H9 (cell line): ENCODE measurements around the gene RPL12. TPM values are rescaled to one million over a fixed set of nuclear protein-coding genes. Genes with fewer than 3 reads are reported as not detected.

ENCODE experiments used
- DNase-seq: peaks from one replicate; pipeline ENCODE4 v3.0.0-alpha.2; 2017
- H2AFZ ChIP-seq: one replicate; pipeline ENCODE4 v1.6.1; 2013; ENCODE audit warnings: mild to moderate bottlenecking, low read length, control low read depth, moderate library complexity
- H2AK5ac ChIP-seq: 2 replicates; pipeline ENCODE4 v1.6.1; 2013; ENCODE audit warnings: low read length, control low read depth, mixed read lengths; ENCODE audit not compliant: insufficient read length
- H2BK120ac ChIP-seq: one replicate; pipeline ENCODE4 v1.6.1; 2013; ENCODE audit warnings: low read depth, mild to moderate bottlenecking, low read length, control low read depth, inconsistent platforms; ENCODE audit not compliant: poor library complexity, severe bottlenecking
- H2BK12ac ChIP-seq: 2 replicates; pipeline ENCODE4 v1.6.1; 2013; ENCODE audit warnings: low read length, control low read depth, mixed read lengths, low read depth; ENCODE audit not compliant: insufficient read length
- H2BK15ac ChIP-seq: 2 replicates; pipeline ENCODE4 v1.6.1; 2013; ENCODE audit warnings: low read depth, low read length, control low read depth
- H2BK20ac ChIP-seq: one replicate; pipeline ENCODE4 v1.6.1; 2013; ENCODE audit warnings: low read depth, mild to moderate bottlenecking, low read length, control low read depth, inconsistent platforms; ENCODE audit not compliant: poor library complexity, severe bottlenecking
- H2BK5ac ChIP-seq: 2 replicates; pipeline ENCODE4 v1.6.1; 2013; ENCODE audit warnings: low read length, control low read depth, mixed read lengths; ENCODE audit not compliant: insufficient read length
- H3K14ac ChIP-seq: 2 replicates; pipeline ENCODE4 v1.6.1; 2013; ENCODE audit warnings: low read length, control low read depth; ENCODE audit not compliant: insufficient read depth
- H3K18ac ChIP-seq: 2 replicates; pipeline ENCODE4 v1.6.1; 2013; ENCODE audit warnings: low read depth, mild to moderate bottlenecking, mixed read lengths, low read length, control low read depth; ENCODE audit not compliant: insufficient read length
- H3K23ac ChIP-seq: 2 replicates; pipeline ENCODE4 v1.6.1; 2013; ENCODE audit warnings: low read length, control low read depth, mixed read lengths, low read depth; ENCODE audit not compliant: insufficient read length
- H3K23me2 ChIP-seq: 2 replicates; pipeline ENCODE4 v1.6.1; 2013; ENCODE audit warnings: low read depth, mild to moderate bottlenecking, mixed read lengths, low read length, control low read depth; ENCODE audit not compliant: insufficient read length, poor library complexity, severe bottlenecking
- H3K27ac ChIP-seq: 2 replicates; pipeline ENCODE4 v1.5.1; 2013; ENCODE audit warnings: low read length, control low read depth, mixed read lengths, low read depth; ENCODE audit not compliant: insufficient read length
- H3K27me3 ChIP-seq: 2 replicates; pipeline ENCODE4 v1.6.1; 2013; ENCODE audit warnings: low read length, control low read depth, inconsistent platforms; ENCODE audit not compliant: insufficient read depth
- H3K4ac ChIP-seq: 2 replicates; pipeline ENCODE4 v1.6.1; 2013; ENCODE audit warnings: low read depth, mild to moderate bottlenecking, control low read depth, inconsistent platforms, low read length, moderate library complexity
- H3K4me1 ChIP-seq: 2 replicates; pipeline ENCODE4 v1.6.1; 2013; ENCODE audit warnings: low read length, control low read depth, inconsistent platforms; ENCODE audit not compliant: insufficient read depth
- H3K4me2 ChIP-seq: 2 replicates; pipeline ENCODE4 v1.6.1; 2013; ENCODE audit warnings: low read length, control low read depth, mixed read lengths; ENCODE audit not compliant: insufficient read length, insufficient read depth
- H3K56ac ChIP-seq: 2 replicates; pipeline ENCODE4 v1.6.1; 2013; ENCODE audit warnings: low read depth, mild to moderate bottlenecking, mixed read lengths, low read length, control low read depth; ENCODE audit not compliant: insufficient read length
- H3K79me1 ChIP-seq: 2 replicates; pipeline ENCODE4 v1.6.1; 2013; ENCODE audit warnings: low read depth, mild to moderate bottlenecking, moderate library complexity, low read length, control low read depth, inconsistent platforms; ENCODE audit not compliant: insufficient read depth, poor library complexity, severe bottlenecking
- H3K79me2 ChIP-seq: 2 replicates; pipeline ENCODE4 v1.6.1; 2013; ENCODE audit warnings: low read length, control low read depth, inconsistent platforms; ENCODE audit not compliant: insufficient read depth
- H3K9ac ChIP-seq: 2 replicates; pipeline ENCODE4 v1.6.1; 2013; ENCODE audit warnings: low read length, control low read depth, mixed read lengths; ENCODE audit not compliant: insufficient read length; ENCODE audit errors: extremely low read depth
- H3K9me3 ChIP-seq: one replicate; pipeline ENCODE4 v1.6.1; 2013; ENCODE audit warnings: low read depth, low read length, inconsistent platforms; ENCODE audit not compliant: control insufficient read depth
- H3T11ph ChIP-seq: one replicate; pipeline ENCODE4 v1.6.1; 2013; ENCODE audit warnings: mild to moderate bottlenecking, low read length, control low read depth, inconsistent platforms
- H4K20me1 ChIP-seq: one replicate; pipeline ENCODE4 v1.6.1; 2013; ENCODE audit not compliant: control insufficient read depth, insufficient read length, insufficient read depth
- H4K5ac ChIP-seq: 2 replicates; pipeline ENCODE4 v1.6.1; 2013; ENCODE audit warnings: low read depth, mild to moderate bottlenecking, mixed read lengths, low read length, control low read depth; ENCODE audit not compliant: insufficient read length
- H4K8ac ChIP-seq: replicated peaks from 2 replicates; pipeline ENCODE4 v1.6.1; 2013; ENCODE audit warnings: low read length, control low read depth, mixed read lengths, low read depth; ENCODE audit not compliant: insufficient read length
- H4K91ac ChIP-seq: 2 replicates; pipeline ENCODE4 v1.6.1; 2013; ENCODE audit warnings: low read depth, mild to moderate bottlenecking, moderate library complexity, mixed read lengths, low read length, control low read depth; ENCODE audit not compliant: insufficient read length
- H3K27ac Mint-ChIP-seq, 3 experiments: 2 replicates in 2 of 3; 3 replicates in 1 of 3; pipeline ENCODE4 v1.8.0; 2020 to 2021; ENCODE audit warnings: mixed read lengths in 3 of 3, mild to moderate bottlenecking in 1 of 3, moderate library complexity in 1 of 3
- H3K27me3 Mint-ChIP-seq: 2 replicates; pipeline ENCODE4 v1.8.0; 2021; ENCODE audit warnings: low read depth, mild to moderate bottlenecking, moderate library complexity, mixed read lengths
- H3K36me3 Mint-ChIP-seq, 3 experiments: 2 replicates in 2 of 3; 3 replicates in 1 of 3; pipeline ENCODE4 v1.8.0; 2020 to 2021; ENCODE audit warnings: low read depth in 3 of 3, mixed read lengths in 3 of 3; ENCODE audit not compliant: insufficient read depth in 1 of 3
- H3K4me1 Mint-ChIP-seq, 2 experiments: 2 replicates each; pipeline ENCODE4 v1.8.0; 2020; ENCODE audit warnings: mixed read lengths in 2 of 2
- H3K4me3 Mint-ChIP-seq, 2 experiments: 2 replicates in 1 of 2; 3 replicates in 1 of 2; pipeline ENCODE4 v1.8.0; 2020 to 2021; ENCODE audit warnings: mild to moderate bottlenecking in 2 of 2, mixed read lengths in 2 of 2, moderate library complexity in 1 of 2
- H3K9me3 Mint-ChIP-seq, 2 experiments: 2 replicates in 1 of 2; 3 replicates in 1 of 2; pipeline ENCODE4 v1.8.0; 2020; ENCODE audit warnings: mild to moderate bottlenecking in 2 of 2, mixed read lengths in 2 of 2, moderate library complexity in 1 of 2
- CTCF ChIP-seq: fragments of 200-600 bp; sonication (generic); conservative IDR thresholded peaks from 3 replicates; pipeline ENCODE4 v1.8.0; 2021; ENCODE audit warnings: antibody characterized with exemption, mild to moderate bottlenecking
- WGBS: extraction: QIAGEN DNeasy Blood & Tissue Kit; methylation state at CpG from one replicate; pipeline ENCODE4 v1.1.7; 2013; ENCODE audit warnings: missing lambda C conversion rate, low lambda C conversion rate, mixed read lengths; ENCODE audit not compliant: insufficient read length; ENCODE audit errors: extremely low coverage; 5-methylcytosine and 5-hydroxymethylcytosine counted together
- total RNA-seq: library from RNA; stranded (reverse); gene quantifications from 2 replicates; pipeline ENCODE4 v1.2.1, GENCODE V29; 2021

RPL12 gene
- total RNA-seq, 1 experiment from 2014 or later = 1,710 TPM

DNA sequence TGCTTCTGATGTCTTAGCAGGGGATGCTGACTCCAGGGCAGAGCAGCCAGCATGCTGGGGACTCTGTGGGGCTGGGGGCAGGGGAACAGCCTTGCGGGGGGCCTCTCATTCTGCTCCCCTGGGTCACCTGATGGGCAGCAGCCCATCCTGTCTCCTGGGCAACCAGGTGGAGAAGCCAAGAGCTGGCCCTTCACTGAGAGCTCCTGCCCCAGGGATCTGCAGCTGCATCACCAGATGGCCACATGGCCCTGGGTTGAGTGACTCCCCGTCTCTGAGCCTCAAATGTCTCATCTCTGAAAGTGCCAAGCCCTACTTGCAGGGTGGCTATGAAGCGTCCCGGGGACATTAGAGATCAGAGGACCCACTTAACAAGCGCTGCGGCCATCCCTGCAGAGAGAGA lies 49.2 kb upstream of the RPL12 start:
- H4K5ac ChIP-seq = no peak overlapping the region
- H2BK15ac ChIP-seq = no peak overlapping the region
- no peak overlapping the region for H4K91ac ChIP-seq
- Mint-ChIP-seq H3K27me3 (0 out of 2 replicates have a peak, but pooled peaks cover 1% of the 10 kb centered on the region), H3K27ac (peak overlapping the region in 1 of 3 experiments; percentile 58; a peak in 1 of 7 replicates), H3K4me3 (no peak overlapping the region), H3K9me3 (no peaks in the 10 kb centered on the region), H3K4me1 (peaks cover 0 to 10% of the 10 kb centered on the region in 2 experiments; a peak in 2 of 4 replicates), H3K36me3 (peaks cover 3 to 15% (median 10%) of the 10 kb centered on the region in 3 experiments; a peak in 5 of 7 replicates)
- no peak overlapping the region for H3K56ac ChIP-seq
- no peak overlapping the region for H2BK120ac ChIP-seq
- no peak for TF ChIP-seq CTCF
- no peak overlapping the region for H3K9ac ChIP-seq
- no peak overlapping the region for H3K23ac ChIP-seq
- no peaks in the 10 kb centered on the region for H3K79me1 ChIP-seq
- no peak overlapping the region for H3K27ac ChIP-seq
- H3K27me3 ChIP-seq = no peaks in the 10 kb centered on the region
- H3K9me3 ChIP-seq = no peaks in the 10 kb centered on the region
- H4K8ac ChIP-seq = no peak overlapping the region
- H2BK12ac ChIP-seq = no peak overlapping the region
- H3K4me1 ChIP-seq = no peaks in the 10 kb centered on the region
- no peak overlapping the region for H2AK5ac ChIP-seq
- H3K23me2 ChIP-seq = no peaks in the 10 kb centered on the region
- H3K4me2 ChIP-seq = no peak overlapping the region
- H3K14ac ChIP-seq = no peak overlapping the region
- H3K4ac ChIP-seq = no peak overlapping the region
- no peak overlapping the region for H3T11ph ChIP-seq
- H2BK20ac ChIP-seq = no peak overlapping the region
- H3K18ac ChIP-seq = no peak overlapping the region
- H3K79me2 ChIP-seq = no peaks in the 10 kb centered on the region
- no peak overlapping the region for H2BK5ac ChIP-seq
- no peak for DNase-seq
- no CpG with 5 or more reads among the region's 6 CpGs for WGBS
- H2AFZ ChIP-seq = no peak overlapping the region
- no peaks in the 10 kb centered on the region for H4K20me1 ChIP-seq
